A172 (cell line): ENCODE measurements around the gene TK2. TPM values are rescaled to one million over a fixed set of nuclear protein-coding genes. Genes with fewer than 3 reads are reported as not detected.
"Not testable (repeated sequence)": the region's sequence is repeated elsewhere in the genome, so short reads cannot be mapped to it uniquely, and the experiment has no call there.

ENCODE experiments used
- DNase-seq: peaks from one replicate; pipeline ENCODE4 v3.0.0-alpha.2; 2015; ENCODE audit warnings: low spot score
- total RNA-seq: library from RNA; depleted of rRNA; stranded (reverse); fragments of >200 nt; shearing (Covaris generic); gene quantifications from 2 replicates; pipeline ENCODE4 v1.2.3, GENCODE V29; 2014; rRNA removed

Gene TK2
- total RNA-seq, 1 experiment from 2014 or later, result 35.0 TPM

- no peak for DNase-seq
These were observed 80.5 kb downstream of the TK2 start for GRCh38 chr16:66469291-66469946.

- no peak for DNase-seq
These were observed 81.5 kb downstream of the TK2 start for GRCh38 chr16:66468321-66468965.

GRCh38 chr16:66467611-66468010 lies 82.3 kb downstream of the TK2 start:
- DNase-seq, result no peak

GRCh38 chr16:66466636-66467035 lies 83.3 kb downstream of the TK2 start:
- not testable (repeated sequence) for DNase-seq

- DNase-seq, result not testable (repeated sequence)
These were observed 84.0 kb downstream of the TK2 start for GRCh38 chr16:66465946-66466345.

GRCh38 chr16:66462912-66463311 lies 87.0 kb downstream of the TK2 start:
- no peak for DNase-seq

- DNase-seq, result no peak
These were observed 89.2 kb downstream of the TK2 start for GRCh38 chr16:66460703-66461102.

- no peak for DNase-seq
These were observed 90.0 kb downstream of the TK2 start for GRCh38 chr16:66459878-66460277.

GRCh38 chr16:66458853-66459252 lies 91.1 kb downstream of the TK2 start:
- no peak for DNase-seq

- DNase-seq, result no peak
These were observed 91.6 kb downstream of the TK2 start for GRCh38 chr16:66458292-66458691.

Other genes starting within 250 kb of the TK2 start
- gene CDH5, start 183.4 kb downstream of the TK2 start, total RNA-seq, result 0.29 TPM in 1 of 2 replicates, not detected in the other
- 0.91 and 1.7 TPM in 2 replicates for gene BEAN1, start 122.8 kb downstream of the TK2 start, total RNA-seq
- gene CKLF, start 2.5 kb upstream of the TK2 start, total RNA-seq, result 180 and 186 TPM in 2 replicates
- 1.1 and 1.3 TPM in 2 replicates for gene CMTM1, start 16.3 kb upstream of the TK2 start, total RNA-seq
- not detected in 2 replicates for gene CMTM2, start 29.3 kb upstream of the TK2 start, total RNA-seq
- 48.2 and 53.7 TPM in 2 replicates for gene CMTM3, start 54.6 kb upstream of the TK2 start, total RNA-seq
- 34.8 and 35.0 TPM in 2 replicates for gene CMTM4, start 146.6 kb upstream of the TK2 start, total RNA-seq
- gene DYNC1LI2, start 201.5 kb upstream of the TK2 start, total RNA-seq, result 57.1 and 59.0 TPM in 2 replicates